PC-3 (cell line): ENCODE measurements around the gene TIAM1.

Experiments
- CTCF ChIP-seq: fragments of 300-600 bp; sonication (generic); conservative IDR thresholded peaks from 2 replicates; pipeline ENCODE4 v1.5.1; 2017; ENCODE audit warnings: antibody characterized with exemption, low read depth, mild to moderate bottlenecking, low read length
- EZH2 ChIP-seq: fragments of 300-600 bp; sonication (generic); IDR thresholded peaks from one replicate; pipeline ENCODE4 v1.6.1; 2017; ENCODE audit warnings: antibody characterized with exemption, mild to moderate bottlenecking, low read length; ENCODE audit not compliant: unreplicated experiment

- no peak for TF ChIP-seq CTCF
- TF ChIP-seq EZH2: no peak
These were observed 244.9 kb downstream of the TIAM1 start for GRCh38 chr21:31099122-31099521.
